GM23248 (cell line): ENCODE measurements around the gene CNGB1. TPM values are rescaled to one million over a fixed set of nuclear protein-coding genes. Genes with fewer than 3 reads are reported as not detected.

ENCODE experiments used
- DNase-seq: peaks from one replicate; pipeline ENCODE4 v3.0.0-alpha.2; 2015
- H2AFZ ChIP-seq: fragments of 200-600 bp; sonication (generic); 2 replicates; pipeline ENCODE4 v1.6.1; 2016; ENCODE audit warnings: antibody characterized with exemption
- H3F3A ChIP-seq: fragments of 200-600 bp; sonication (generic); 2 replicates; pipeline ENCODE4 v1.6.1; 2016; ENCODE audit warnings: mild to moderate bottlenecking, antibody characterized with exemption, mixed run types; ENCODE audit not compliant: insufficient read depth
- H3K27ac ChIP-seq: fragments of 200-600 bp; sonication (generic); 2 replicates; pipeline ENCODE4 v1.5.1; 2016; ENCODE audit warnings: mild to moderate bottlenecking
- H3K27me3 ChIP-seq: fragments of 200-600 bp; sonication (generic); replicated peaks from 2 replicates; pipeline ENCODE4 v1.6.1; 2016; ENCODE audit warnings: mild to moderate bottlenecking; ENCODE audit not compliant: insufficient read depth
- H3K36me3 ChIP-seq: fragments of 200-600 bp; sonication (generic); 2 replicates; pipeline ENCODE4 v1.6.1; 2016; ENCODE audit warnings: low read depth, mild to moderate bottlenecking
- H3K4me1 ChIP-seq: fragments of 200-600 bp; sonication (generic); 2 replicates; pipeline ENCODE4 v1.6.1; 2016; ENCODE audit warnings: mild to moderate bottlenecking; ENCODE audit not compliant: insufficient read depth
- H3K4me2 ChIP-seq: fragments of 200-600 bp; sonication (generic); one replicate; pipeline ENCODE4 v1.6.1; 2016; ENCODE audit warnings: mild to moderate bottlenecking; ENCODE audit not compliant: unreplicated experiment
- H3K4me3 ChIP-seq: fragments of 200-600 bp; sonication (generic); 2 replicates; pipeline ENCODE4 v1.5.1; 2016; ENCODE audit warnings: mild to moderate bottlenecking
- H3K79me2 ChIP-seq: fragments of 200-600 bp; sonication (generic); 2 replicates; pipeline ENCODE4 v1.6.1; 2016; ENCODE audit warnings: mild to moderate bottlenecking; ENCODE audit not compliant: insufficient read depth
- H3K9ac ChIP-seq: fragments of 200-600 bp; sonication (generic); 2 replicates; pipeline ENCODE4 v1.6.1; 2016; ENCODE audit warnings: mild to moderate bottlenecking
- H3K9me2 ChIP-seq: fragments of 200-600 bp; sonication (generic); 2 replicates; pipeline ENCODE4 v1.6.1; 2016; ENCODE audit warnings: mixed run types, mild to moderate bottlenecking, moderate library complexity; ENCODE audit not compliant: insufficient read depth
- H3K9me3 ChIP-seq: fragments of 200-600 bp; sonication (generic); one replicate; pipeline ENCODE4 v1.6.1; 2017; ENCODE audit warnings: low read depth
- H4K20me1 ChIP-seq: fragments of 200-600 bp; sonication (generic); 2 replicates; pipeline ENCODE4 v1.6.0; 2016; ENCODE audit not compliant: insufficient read depth
- EZH2 ChIP-seq: fragments of 200-600 bp; sonication (generic); IDR thresholded peaks from 2 replicates; pipeline ENCODE4 v1.6.1; 2018; ENCODE audit warnings: antibody characterized with exemption, mild to moderate bottlenecking; ENCODE audit not compliant: insufficient read depth, poor library complexity, severe bottlenecking
- EZH2phosphoT487 ChIP-seq: fragments of 200-600 bp; sonication (generic); IDR thresholded peaks from 2 replicates; pipeline ENCODE4 v1.6.1; 2018; ENCODE audit warnings: antibody characterized with exemption, moderate library complexity, mild to moderate bottlenecking, low read depth; ENCODE audit not compliant: insufficient read depth
- WGBS, 2 experiments: methylation state at CpG; one replicate each; pipeline ENCODE4 v1.1.6; 2015 to 2017; ENCODE audit warnings: low lambda C conversion rate in 2 of 2, low coverage in 1 of 2; ENCODE audit errors: missing lambda C conversion rate in 2 of 2; 5-methylcytosine and 5-hydroxymethylcytosine counted together
- in situ Hi-C: fragments of 300-500 bp; cut with MboI; formaldehyde crosslinking; loops from 2 replicates; pipeline ENCODE4 v1.15.0; 2020
- polyA plus RNA-seq: library from polyadenylated mRNA; unstranded; fragments of >200 nt; fragmentation: Nextera tagmentation; extraction: Ambion mirVana; gene quantifications from 2 replicates; pipeline ENCODE4 v1.2.1, GENCODE V29; 2016
- total RNA-seq: library from RNA; depleted of rRNA; stranded (reverse); fragments of >200 nt; shearing (Covaris generic); gene quantifications from 2 replicates; pipeline ENCODE4 v1.2.3, GENCODE V29; 2014

Gene CNGB1
- total and polyA plus RNA-seq, 2 experiments from 2014 or later = not detected

- Histone ChIP-seq H3K4me2 (no peak overlapping the region), H4K20me1 (no peaks in the 10 kb centered on the region), H3K4me1 (no peaks in the 10 kb centered on the region), H2AFZ (no peak overlapping the region), H3K9me2 (no peaks in the 10 kb centered on the region), H3K27ac (no peak overlapping the region), H3K9ac (no peak overlapping the region), H3K79me2 (no peaks in the 10 kb centered on the region), H3F3A (no peaks in the 10 kb centered on the region), H3K27me3 (peaks cover 5% of the 10 kb centered on the region; the same call in 1 of the 2 replicates), H3K9me3 (no peaks in the 10 kb centered on the region), H3K36me3 (no peaks in the 10 kb centered on the region), H3K4me3 (no peak overlapping the region)
- WGBS, 2 experiments = 76 to 89% methylated on average over 5 of the region's 5 CpGs
- TF ChIP-seq EZH2phosphoT487 (no peak), EZH2 (no peak)
- no peak for DNase-seq
- in situ Hi-C loops = no loop called here
These were observed 22.9 kb downstream of the CNGB1 start for GRCh38 chr16:57948027-57948426.

DNA sequence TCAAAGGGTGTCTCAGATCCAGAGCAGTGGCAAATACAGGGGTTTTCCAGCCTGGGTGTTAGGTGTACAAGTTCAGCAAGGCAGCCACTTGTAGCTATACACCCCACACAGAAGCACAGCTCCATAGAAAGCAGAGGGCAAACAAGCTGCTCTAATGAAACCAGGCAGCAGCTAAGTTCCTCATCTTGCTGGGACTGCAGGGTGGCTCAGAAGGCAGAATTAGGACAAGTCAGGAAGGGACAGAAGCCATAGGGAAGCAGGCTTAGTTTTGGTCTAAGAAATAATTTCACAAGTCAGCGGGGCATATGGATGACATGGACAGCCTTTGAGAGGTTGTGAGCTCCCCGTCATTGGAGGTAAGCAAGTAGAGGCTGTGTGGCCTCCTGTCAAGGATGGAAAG, 23.7 kb downstream of the CNGB1 start:
- TF ChIP-seq EZH2 (no peak), EZH2phosphoT487 (no peak)
- Histone ChIP-seq H3K4me2 (no peak overlapping the region), H3K27ac (no peak overlapping the region), H2AFZ (no peak overlapping the region), H3K79me2 (no peaks in the 10 kb centered on the region), H3K27me3 (0 out of 2 replicates have a peak, but pooled peaks cover 5% of the 10 kb centered on the region), H3K9me2 (no peaks in the 10 kb centered on the region), H3K4me3 (no peak overlapping the region), H3K9ac (no peak overlapping the region), H3K9me3 (no peaks in the 10 kb centered on the region), H3F3A (no peaks in the 10 kb centered on the region), H3K36me3 (no peaks in the 10 kb centered on the region), H4K20me1 (no peaks in the 10 kb centered on the region), H3K4me1 (no peaks in the 10 kb centered on the region)
- DNase-seq = no peak
- in situ Hi-C loops = no loop called here
- WGBS, 2 experiments = 70 to 91% methylated on average over 2 of the region's 2 CpGs

- in situ Hi-C loops = no loop called here
- Histone ChIP-seq H2AFZ (no peak overlapping the region), H3K27me3 (0 out of 2 replicates have a peak, but pooled peaks cover 5% of the 10 kb centered on the region), H3K9me2 (no peaks in the 10 kb centered on the region), H3K4me3 (no peak overlapping the region), H4K20me1 (no peaks in the 10 kb centered on the region), H3F3A (no peaks in the 10 kb centered on the region), H3K4me2 (no peak overlapping the region), H3K9ac (no peak overlapping the region), H3K9me3 (no peaks in the 10 kb centered on the region), H3K4me1 (no peaks in the 10 kb centered on the region), H3K27ac (no peak overlapping the region), H3K36me3 (no peaks in the 10 kb centered on the region), H3K79me2 (no peaks in the 10 kb centered on the region)
- DNase-seq = no peak
- 63% methylated on average over 13 of the region's 13 CpGs for WGBS, 2 experiments
- TF ChIP-seq EZH2 = no peak
- TF ChIP-seq EZH2phosphoT487 = no peak
These were observed 24.6 kb downstream of the CNGB1 start for GRCh38 chr16:57946181-57946801.

- DNase-seq = peak; percentile 15
- no peaks in the 10 kb centered on the region for H4K20me1 ChIP-seq
- no peaks in the 10 kb centered on the region for H3K9me3 ChIP-seq
- no peaks in the 10 kb centered on the region for H3K36me3 ChIP-seq
- in situ Hi-C loops = no loop called here
- no peaks in the 10 kb centered on the region for H3K79me2 ChIP-seq
- no peak overlapping the region for H3K4me3 ChIP-seq
- 0 out of 2 replicates have a peak, but pooled peaks cover 5% of the 10 kb centered on the region for H3K27me3 ChIP-seq
- H3F3A ChIP-seq = no peaks in the 10 kb centered on the region
- 32 to 34% methylated on average over 7 of the region's 7 CpGs for WGBS, 2 experiments
- no peak overlapping the region for H3K4me2 ChIP-seq
- H3K9ac ChIP-seq = no peak overlapping the region
- H3K9me2 ChIP-seq = no peaks in the 10 kb centered on the region
- no peaks in the 10 kb centered on the region for H3K4me1 ChIP-seq
- no peak overlapping the region for H2AFZ ChIP-seq
- H3K27ac ChIP-seq = no peak overlapping the region
- TF ChIP-seq EZH2phosphoT487 (no peak), EZH2 (no peak)
These were observed 25.2 kb downstream of the CNGB1 start for GRCh38 chr16:57945740-57946138.
